OCI-LY3 (cell line): Measurements from ENCODE around the gene TRIM25.

Source experiments
- H2AFZ ChIP-seq: fragments of 200-600, 300-600 bp; shearing (Covaris generic); 2 replicates; pipeline ENCODE4 v1.6.0; 2014; ENCODE audit warnings: antibody characterized with exemption, low read depth, low read length
- H3K27ac ChIP-seq: fragments of 200-600, 300-600 bp; sonication (generic); 2 replicates; pipeline ENCODE4 v1.5.1; 2014; ENCODE audit warnings: mild to moderate bottlenecking, low read length, moderate library complexity, mixed read lengths
- H3K27me3 ChIP-seq: fragments of 200-600, 300-600 bp; sonication (generic); 2 replicates; pipeline ENCODE4 v1.6.1; 2014; ENCODE audit warnings: low read depth, low read length, mixed read lengths
- H3K36me3 ChIP-seq: fragments of 200-600, 300-600 bp; sonication (generic); replicated peaks from 2 replicates; pipeline ENCODE3; 2014; ENCODE audit warnings: low read depth, low read length, mixed read lengths
- H3K4me1 ChIP-seq: fragments of 300-600, 200-600 bp; sonication (generic); 2 replicates; pipeline ENCODE4 v1.6.1; 2014; ENCODE audit warnings: low read length, mixed read lengths
- H3K4me2 ChIP-seq: fragments of 200-600, 300-600 bp; sonication (generic); 2 replicates; pipeline ENCODE4 v1.6.1; 2014; ENCODE audit warnings: low read length, mixed read lengths
- H3K4me3 ChIP-seq: fragments of 300-600, 200-600 bp; sonication (generic); 2 replicates; pipeline ENCODE4 v1.5.1; 2014; ENCODE audit warnings: antibody characterized with exemption, mild to moderate bottlenecking, low read length, moderate library complexity
- H3K79me2 ChIP-seq: fragments of 300-600, 200-600 bp; shearing (Covaris generic); 2 replicates; pipeline ENCODE4 v1.6.1; 2014; ENCODE audit warnings: mild to moderate bottlenecking, low read length, mixed read lengths
- H3K9ac ChIP-seq: fragments of 300-600, 200-600 bp; shearing (Covaris generic); 2 replicates; pipeline ENCODE4 v1.6.0; 2014; ENCODE audit warnings: mild to moderate bottlenecking, low read length, moderate library complexity
- H3K9me3 ChIP-seq: fragments of 200-600, 300-600 bp; shearing (Covaris generic); 2 replicates; pipeline ENCODE4 v1.6.1; 2014; ENCODE audit warnings: low read length, mixed read lengths; ENCODE audit not compliant: insufficient read depth
- H4K20me1 ChIP-seq: fragments of 200-600, 300-600 bp; sonication (generic); 2 replicates; pipeline ENCODE4 v1.6.1; 2016; ENCODE audit warnings: low read length, mixed read lengths; ENCODE audit not compliant: insufficient read depth
- CTCF ChIP-seq: fragments of 200-600, 300-600 bp; sonication (generic); IDR thresholded peaks from 2 replicates; pipeline ENCODE4 v1.5.1; 2014; ENCODE audit warnings: antibody characterized with exemption, low read length, low read depth
- EZH2phosphoT487 ChIP-seq: fragments of 200-600 bp; shearing (Covaris generic); IDR thresholded peaks from 2 replicates; pipeline ENCODE4 v1.6.1; 2018; ENCODE audit warnings: antibody characterized with exemption, mixed run types, low read depth

Gene TRIM25

GRCh38 chr17:56908001-56908542, 5.8 kb downstream of the TRIM25 start:
- Histone ChIP-seq H3K9me3 (no peaks in the 10 kb centered on the region), H3K4me2 (peak overlapping the region; percentile 57), H3K9ac (no peak overlapping the region; the same call in 1 of the 2 replicates), H3K4me1 (peaks cover 46% of the 10 kb centered on the region), H3K27ac (peak overlapping the region; percentile 31), H3K27me3 (no peaks in the 10 kb centered on the region), H3K36me3 (peaks cover 65% of the 10 kb centered on the region), H2AFZ (no peak overlapping the region), H3K79me2 (peaks cover 29% of the 10 kb centered on the region), H4K20me1 (peaks cover 49% of the 10 kb centered on the region), H3K4me3 (no peak overlapping the region)
- no peak for TF ChIP-seq EZH2phosphoT487
- TF ChIP-seq CTCF, result no peak

GRCh38 chr17:56903560-56903959, 10.3 kb downstream of the TRIM25 start:
- TF ChIP-seq CTCF (no peak), EZH2phosphoT487 (no peak)
- H3K9me3 ChIP-seq, result no peaks in the 10 kb centered on the region
- no peak overlapping the region for H3K4me3 ChIP-seq
- H3K27me3 ChIP-seq, result no peaks in the 10 kb centered on the region
- peaks cover 76% of the 10 kb centered on the region for H3K36me3 ChIP-seq
- no peak overlapping the region for H3K4me2 ChIP-seq
- H3K27ac ChIP-seq, result no peak overlapping the region
- peaks cover 34% of the 10 kb centered on the region for H4K20me1 ChIP-seq
- H3K9ac ChIP-seq, result no peak overlapping the region
- no peak overlapping the region for H2AFZ ChIP-seq
- peaks cover 13% of the 10 kb centered on the region for H3K4me1 ChIP-seq
- H3K79me2 ChIP-seq, result no peaks in the 10 kb centered on the region

GRCh38 chr17:56902348-56902747, 11.5 kb downstream of the TRIM25 start:
- H3K36me3 ChIP-seq, result peaks cover 73% of the 10 kb centered on the region

GRCh38 chr17:56899403-56899802, 14.4 kb downstream of the TRIM25 start:
- no peaks in the 10 kb centered on the region for H3K9me3 ChIP-seq
- no peak overlapping the region for H3K27ac ChIP-seq
- no peaks in the 10 kb centered on the region for H3K79me2 ChIP-seq
- H3K36me3 ChIP-seq, result peaks cover 69% of the 10 kb centered on the region
- peaks cover 21% of the 10 kb centered on the region for H3K4me1 ChIP-seq
- no peak overlapping the region for H2AFZ ChIP-seq
- TF ChIP-seq EZH2phosphoT487 (no peak), CTCF (no peak)
- H3K27me3 ChIP-seq, result no peaks in the 10 kb centered on the region
- no peak overlapping the region for H3K4me2 ChIP-seq
- H3K9ac ChIP-seq, result no peak overlapping the region
- H4K20me1 ChIP-seq, result peaks cover 36% of the 10 kb centered on the region
- H3K4me3 ChIP-seq, result no peak overlapping the region

More at GRCh38 chr17:56902348-56902747, 11.5 kb downstream of the TRIM25 start:
- no peak for TF ChIP-seq EZH2phosphoT487
- TF ChIP-seq CTCF, result no peak
- Histone ChIP-seq H3K4me3 (no peak overlapping the region), H4K20me1 (peaks cover 36% of the 10 kb centered on the region), H3K9me3 (no peaks in the 10 kb centered on the region), H3K27ac (no peak overlapping the region), H2AFZ (no peak overlapping the region), H3K27me3 (no peaks in the 10 kb centered on the region), H3K4me2 (no peak overlapping the region), H3K9ac (no peak overlapping the region), H3K79me2 (no peaks in the 10 kb centered on the region), H3K4me1 (peaks cover 12% of the 10 kb centered on the region)
